GM04504 (cell line): ENCODE data around the gene EPN1.
"Not testable (repeated sequence)": the region's sequence is repeated elsewhere in the genome, so short reads cannot be mapped to it uniquely, and the experiment has no call there.

ENCODE experiments used
- DNase-seq: peaks from one replicate; pipeline ENCODE4 v3.0.0-alpha.2; 2012; ENCODE audit warnings: low read depth

EPN1 gene

GRCh38 chr19:55720214-55720746 is 45.3 kb downstream of the EPN1 start:
- no peak for DNase-seq

- DNase-seq, result no peak
These were observed 45.8 kb downstream of the EPN1 start for GRCh38 chr19:55720801-55721200.

DNA sequence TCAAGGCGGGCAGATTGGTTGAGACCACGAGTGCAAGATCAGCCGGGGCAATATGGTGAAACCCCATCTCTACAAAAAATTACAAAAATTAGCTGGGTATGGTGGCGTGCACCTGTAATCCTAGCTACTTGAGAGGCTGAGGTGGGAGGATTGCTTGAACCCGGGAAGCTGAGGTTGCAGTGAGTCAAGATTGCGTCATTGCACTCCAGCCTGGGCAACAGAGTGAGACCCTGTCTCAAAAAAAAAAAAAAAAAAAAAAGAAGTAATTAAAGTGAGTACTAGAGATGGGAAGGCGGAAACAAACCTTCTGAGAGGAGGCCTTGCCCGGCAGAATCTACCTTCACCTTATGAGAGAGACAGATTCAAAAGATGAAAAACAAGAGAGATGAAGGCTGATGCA is 48.5 kb downstream of the EPN1 start:
- DNase-seq, result no peak

DNA sequence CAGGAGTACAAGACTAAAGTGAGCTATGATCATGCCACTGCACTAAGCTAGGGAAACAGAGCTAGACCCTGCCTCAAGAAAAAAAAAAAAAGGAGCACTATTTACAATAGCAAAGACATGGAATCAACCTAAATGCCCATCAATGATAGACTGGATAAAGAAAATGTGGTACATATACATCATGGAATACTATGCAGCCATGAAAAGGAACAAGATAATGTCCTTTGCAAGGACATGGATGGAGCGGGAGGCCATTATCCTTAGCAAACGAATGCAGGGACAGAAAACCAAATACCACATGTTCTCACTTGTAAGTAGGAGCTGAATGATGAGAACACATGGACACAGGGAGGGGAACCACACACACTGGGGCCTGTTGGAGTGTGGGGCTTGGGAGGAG is 55.4 kb downstream of the EPN1 start:
- not testable (repeated sequence) for DNase-seq

DNA sequence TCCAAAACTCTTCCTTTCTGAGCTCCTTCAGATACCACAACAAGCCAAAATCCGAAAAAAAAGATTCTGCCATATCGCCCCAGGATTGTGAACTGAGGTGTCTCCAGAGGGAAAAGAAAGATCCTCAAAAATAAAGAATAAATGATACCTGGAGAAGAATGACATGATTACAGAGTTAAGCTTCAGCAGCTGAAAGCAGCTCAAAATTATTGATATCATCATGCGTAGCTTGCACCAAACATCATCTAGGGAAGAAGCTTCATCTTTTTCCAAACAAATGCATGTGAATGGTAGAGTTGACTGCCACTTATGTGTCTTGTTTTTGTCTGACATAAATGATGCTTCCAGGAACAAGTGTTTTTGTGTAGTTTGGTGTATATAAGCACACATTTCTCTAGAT is 63.3 kb downstream of the EPN1 start, which contains the start of gene NLRP9:
Gene NLRP9, minus strand, starts transcription at position 101 of the 400 bp plus-strand sequence. Its CDS starts 28 bp downstream, at position 73.
- DNase-seq, result no peak

- DNase-seq, result no peak
These were observed 75.7 kb downstream of the EPN1 start for GRCh38 chr19:55750715-55751114.

- DNase-seq, result no peak
These were observed 78.4 kb downstream of the EPN1 start for GRCh38 chr19:55753401-55753800.

- not testable (repeated sequence) for DNase-seq
These were observed 81.8 kb downstream of the EPN1 start for GRCh38 chr19:55756808-55757207.

GRCh38 chr19:55758797-55759196 is 83.8 kb downstream of the EPN1 start, which contains the start of gene RFPL4A:
Gene RFPL4A (plus strand): TSS chr19:55759097. CDS start chr19:55761801, 2,704 bp downstream.
- DNase-seq, result not testable (repeated sequence)
